H9 (cell line): ENCODE measurements around the gene DLGAP4. TPM values are rescaled to one million over a fixed set of nuclear protein-coding genes. Genes with fewer than 3 reads are reported as not detected.

Experiments used
- DNase-seq: peaks from one replicate; pipeline ENCODE4 v3.0.0-alpha.2; 2017
- H2AFZ ChIP-seq: one replicate; pipeline ENCODE4 v1.6.1; 2013; ENCODE audit warnings: mild to moderate bottlenecking, low read length, control low read depth, moderate library complexity
- H2AK5ac ChIP-seq: 2 replicates; pipeline ENCODE4 v1.6.1; 2013; ENCODE audit warnings: low read length, control low read depth, mixed read lengths; ENCODE audit not compliant: insufficient read length
- H2BK120ac ChIP-seq: one replicate; pipeline ENCODE4 v1.6.1; 2013; ENCODE audit warnings: low read depth, mild to moderate bottlenecking, low read length, control low read depth, inconsistent platforms; ENCODE audit not compliant: poor library complexity, severe bottlenecking
- H2BK12ac ChIP-seq: 2 replicates; pipeline ENCODE4 v1.6.1; 2013; ENCODE audit warnings: low read length, control low read depth, mixed read lengths, low read depth; ENCODE audit not compliant: insufficient read length
- H2BK15ac ChIP-seq: 2 replicates; pipeline ENCODE4 v1.6.1; 2013; ENCODE audit warnings: low read depth, low read length, control low read depth
- H2BK20ac ChIP-seq: one replicate; pipeline ENCODE4 v1.6.1; 2013; ENCODE audit warnings: low read depth, mild to moderate bottlenecking, low read length, control low read depth, inconsistent platforms; ENCODE audit not compliant: poor library complexity, severe bottlenecking
- H2BK5ac ChIP-seq: 2 replicates; pipeline ENCODE4 v1.6.1; 2013; ENCODE audit warnings: low read length, control low read depth, mixed read lengths; ENCODE audit not compliant: insufficient read length
- H3K14ac ChIP-seq: 2 replicates; pipeline ENCODE4 v1.6.1; 2013; ENCODE audit warnings: low read length, control low read depth; ENCODE audit not compliant: insufficient read depth
- H3K18ac ChIP-seq: 2 replicates; pipeline ENCODE4 v1.6.1; 2013; ENCODE audit warnings: low read depth, mild to moderate bottlenecking, mixed read lengths, low read length, control low read depth; ENCODE audit not compliant: insufficient read length
- H3K23ac ChIP-seq: 2 replicates; pipeline ENCODE4 v1.6.1; 2013; ENCODE audit warnings: low read length, control low read depth, mixed read lengths, low read depth; ENCODE audit not compliant: insufficient read length
- H3K23me2 ChIP-seq: 2 replicates; pipeline ENCODE4 v1.6.1; 2013; ENCODE audit warnings: low read depth, mild to moderate bottlenecking, mixed read lengths, low read length, control low read depth; ENCODE audit not compliant: insufficient read length, poor library complexity, severe bottlenecking
- H3K27ac ChIP-seq: 2 replicates; pipeline ENCODE4 v1.5.1; 2013; ENCODE audit warnings: low read length, control low read depth, mixed read lengths, low read depth; ENCODE audit not compliant: insufficient read length
- H3K27me3 ChIP-seq: 2 replicates; pipeline ENCODE4 v1.6.1; 2013; ENCODE audit warnings: low read length, control low read depth, inconsistent platforms; ENCODE audit not compliant: insufficient read depth
- H3K4ac ChIP-seq: 2 replicates; pipeline ENCODE4 v1.6.1; 2013; ENCODE audit warnings: low read depth, mild to moderate bottlenecking, control low read depth, inconsistent platforms, low read length, moderate library complexity
- H3K4me1 ChIP-seq: 2 replicates; pipeline ENCODE4 v1.6.1; 2013; ENCODE audit warnings: low read length, control low read depth, inconsistent platforms; ENCODE audit not compliant: insufficient read depth
- H3K4me2 ChIP-seq: 2 replicates; pipeline ENCODE4 v1.6.1; 2013; ENCODE audit warnings: low read length, control low read depth, mixed read lengths; ENCODE audit not compliant: insufficient read length, insufficient read depth
- H3K56ac ChIP-seq: 2 replicates; pipeline ENCODE4 v1.6.1; 2013; ENCODE audit warnings: low read depth, mild to moderate bottlenecking, mixed read lengths, low read length, control low read depth; ENCODE audit not compliant: insufficient read length
- H3K79me1 ChIP-seq: 2 replicates; pipeline ENCODE4 v1.6.1; 2013; ENCODE audit warnings: low read depth, mild to moderate bottlenecking, moderate library complexity, low read length, control low read depth, inconsistent platforms; ENCODE audit not compliant: insufficient read depth, poor library complexity, severe bottlenecking
- H3K79me2 ChIP-seq: 2 replicates; pipeline ENCODE4 v1.6.1; 2013; ENCODE audit warnings: low read length, control low read depth, inconsistent platforms; ENCODE audit not compliant: insufficient read depth
- H3K9ac ChIP-seq: 2 replicates; pipeline ENCODE4 v1.6.1; 2013; ENCODE audit warnings: low read length, control low read depth, mixed read lengths; ENCODE audit not compliant: insufficient read length; ENCODE audit errors: extremely low read depth
- H3K9me3 ChIP-seq: one replicate; pipeline ENCODE4 v1.6.1; 2013; ENCODE audit warnings: low read depth, low read length, inconsistent platforms; ENCODE audit not compliant: control insufficient read depth
- H3T11ph ChIP-seq: one replicate; pipeline ENCODE4 v1.6.1; 2013; ENCODE audit warnings: mild to moderate bottlenecking, low read length, control low read depth, inconsistent platforms
- H4K20me1 ChIP-seq: one replicate; pipeline ENCODE4 v1.6.1; 2013; ENCODE audit not compliant: control insufficient read depth, insufficient read length, insufficient read depth
- H4K5ac ChIP-seq: 2 replicates; pipeline ENCODE4 v1.6.1; 2013; ENCODE audit warnings: low read depth, mild to moderate bottlenecking, mixed read lengths, low read length, control low read depth; ENCODE audit not compliant: insufficient read length
- H4K8ac ChIP-seq: replicated peaks from 2 replicates; pipeline ENCODE4 v1.6.1; 2013; ENCODE audit warnings: low read length, control low read depth, mixed read lengths, low read depth; ENCODE audit not compliant: insufficient read length
- H4K91ac ChIP-seq: 2 replicates; pipeline ENCODE4 v1.6.1; 2013; ENCODE audit warnings: low read depth, mild to moderate bottlenecking, moderate library complexity, mixed read lengths, low read length, control low read depth; ENCODE audit not compliant: insufficient read length
- H3K27ac Mint-ChIP-seq, 3 experiments: 2 replicates in 2 of 3; 3 replicates in 1 of 3; pipeline ENCODE4 v1.8.0; 2020 to 2021; ENCODE audit warnings: mixed read lengths in 3 of 3, mild to moderate bottlenecking in 1 of 3, moderate library complexity in 1 of 3
- H3K27me3 Mint-ChIP-seq: 2 replicates; pipeline ENCODE4 v1.8.0; 2021; ENCODE audit warnings: low read depth, mild to moderate bottlenecking, moderate library complexity, mixed read lengths
- H3K36me3 Mint-ChIP-seq, 3 experiments: 2 replicates in 2 of 3; 3 replicates in 1 of 3; pipeline ENCODE4 v1.8.0; 2020 to 2021; ENCODE audit warnings: low read depth in 3 of 3, mixed read lengths in 3 of 3; ENCODE audit not compliant: insufficient read depth in 1 of 3
- H3K4me1 Mint-ChIP-seq, 2 experiments: 2 replicates each; pipeline ENCODE4 v1.8.0; 2020; ENCODE audit warnings: mixed read lengths in 2 of 2
- H3K4me3 Mint-ChIP-seq, 2 experiments: 2 replicates in 1 of 2; 3 replicates in 1 of 2; pipeline ENCODE4 v1.8.0; 2020 to 2021; ENCODE audit warnings: mild to moderate bottlenecking in 2 of 2, mixed read lengths in 2 of 2, moderate library complexity in 1 of 2
- H3K9me3 Mint-ChIP-seq, 2 experiments: 2 replicates in 1 of 2; 3 replicates in 1 of 2; pipeline ENCODE4 v1.8.0; 2020; ENCODE audit warnings: mild to moderate bottlenecking in 2 of 2, mixed read lengths in 2 of 2, moderate library complexity in 1 of 2
- WGBS: extraction: QIAGEN DNeasy Blood & Tissue Kit; methylation state at CpG from one replicate; pipeline ENCODE4 v1.1.7; 2013; ENCODE audit warnings: missing lambda C conversion rate, low lambda C conversion rate, mixed read lengths; ENCODE audit not compliant: insufficient read length; ENCODE audit errors: extremely low coverage; 5-methylcytosine and 5-hydroxymethylcytosine counted together
- total RNA-seq: library from RNA; stranded (reverse); gene quantifications from 2 replicates; pipeline ENCODE4 v1.2.1, GENCODE V29; 2021
- TF ChIP-seq, protein P1 (sequence below): fragments of 200-600 bp; sonication (generic); conservative IDR thresholded peaks from 3 replicates; pipeline ENCODE4 v1.8.0; 2021; ENCODE audit warnings: antibody characterized with exemption, mild to moderate bottlenecking

The DLGAP4 gene
- total RNA-seq, 1 experiment from 2014 or later, result 48.0 TPM

DNA sequence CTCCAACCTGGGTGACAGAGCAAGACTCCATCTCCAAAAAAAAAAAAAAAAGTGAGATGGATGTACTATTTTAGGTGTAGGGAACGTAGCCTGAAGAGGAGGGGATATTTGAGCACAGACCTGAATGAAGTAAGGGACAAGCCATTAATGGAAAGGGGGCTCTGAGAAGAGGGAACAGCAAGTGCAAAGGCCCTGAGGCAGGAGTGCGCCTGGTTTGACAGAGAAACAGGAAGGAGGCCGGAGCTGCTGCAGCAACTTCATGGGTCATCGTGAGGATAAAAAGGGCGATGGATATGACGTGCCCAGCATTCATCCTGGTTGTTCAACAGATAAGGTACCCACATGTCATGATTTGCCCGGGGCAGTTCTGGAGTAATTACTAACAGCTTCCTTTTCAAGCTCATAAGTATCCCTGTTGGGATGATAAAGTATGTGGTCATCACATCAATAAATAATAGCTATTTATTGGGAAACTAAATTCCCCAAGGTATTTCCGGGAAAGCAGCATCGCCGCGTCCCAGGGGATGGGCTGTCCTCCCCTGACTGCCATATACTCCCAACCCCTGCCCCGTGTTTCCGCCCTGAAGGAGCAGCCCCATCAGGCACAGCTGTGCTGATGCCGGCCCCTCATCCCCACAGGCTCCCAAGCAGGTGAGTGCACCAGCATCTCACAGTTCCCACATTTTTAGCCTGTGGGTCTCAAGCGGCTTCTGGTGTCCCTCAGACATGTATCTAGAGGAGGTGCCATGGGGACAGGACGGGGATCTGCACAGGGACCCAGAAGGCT is 43.4 kb downstream of the DLGAP4 start:
- H3K27me3 ChIP-seq, result no peaks in the 10 kb centered on the region
- no peak overlapping the region for H4K5ac ChIP-seq
- H2BK20ac ChIP-seq, result no peak overlapping the region
- no peak overlapping the region for H3K56ac ChIP-seq
- no peak for DNase-seq
- Mint-ChIP-seq H3K27ac (no peak overlapping the region), H3K4me3 (no peak overlapping the region; a peak in 1 of 5 replicates), H3K36me3 (no peaks in the 10 kb centered on the region), H3K9me3 (no peaks in the 10 kb centered on the region; a peak in 2 of 5 replicates), H3K27me3 (peaks cover 2% of the 10 kb centered on the region), H3K4me1 (peaks cover 15 to 16% of the 10 kb centered on the region in 2 experiments)
- H3K4me2 ChIP-seq, result no peak overlapping the region
- no peaks in the 10 kb centered on the region for H3K79me2 ChIP-seq
- H3K4me1 ChIP-seq, result no peaks in the 10 kb centered on the region
- H2BK12ac ChIP-seq, result no peak overlapping the region
- H3K9ac ChIP-seq, result no peak overlapping the region
- H2AK5ac ChIP-seq, result no peak overlapping the region
- no peak overlapping the region for H2BK5ac ChIP-seq
- no peak overlapping the region for H3K27ac ChIP-seq
- no peak overlapping the region for H2BK120ac ChIP-seq
- no peaks in the 10 kb centered on the region for H4K20me1 ChIP-seq
- H3K9me3 ChIP-seq, result no peaks in the 10 kb centered on the region
- H4K91ac ChIP-seq, result no peak overlapping the region
- H4K8ac ChIP-seq, result no peak overlapping the region
- H3K79me1 ChIP-seq, result no peaks in the 10 kb centered on the region
- no peak overlapping the region for H2BK15ac ChIP-seq
- no peak overlapping the region for H3K14ac ChIP-seq
- H3K18ac ChIP-seq, result no peak overlapping the region
- no peak overlapping the region for H3T11ph ChIP-seq
- H3K23me2 ChIP-seq, result no peaks in the 10 kb centered on the region
- H3K4ac ChIP-seq, result no peak overlapping the region
- TF ChIP-seq, protein P1, sequence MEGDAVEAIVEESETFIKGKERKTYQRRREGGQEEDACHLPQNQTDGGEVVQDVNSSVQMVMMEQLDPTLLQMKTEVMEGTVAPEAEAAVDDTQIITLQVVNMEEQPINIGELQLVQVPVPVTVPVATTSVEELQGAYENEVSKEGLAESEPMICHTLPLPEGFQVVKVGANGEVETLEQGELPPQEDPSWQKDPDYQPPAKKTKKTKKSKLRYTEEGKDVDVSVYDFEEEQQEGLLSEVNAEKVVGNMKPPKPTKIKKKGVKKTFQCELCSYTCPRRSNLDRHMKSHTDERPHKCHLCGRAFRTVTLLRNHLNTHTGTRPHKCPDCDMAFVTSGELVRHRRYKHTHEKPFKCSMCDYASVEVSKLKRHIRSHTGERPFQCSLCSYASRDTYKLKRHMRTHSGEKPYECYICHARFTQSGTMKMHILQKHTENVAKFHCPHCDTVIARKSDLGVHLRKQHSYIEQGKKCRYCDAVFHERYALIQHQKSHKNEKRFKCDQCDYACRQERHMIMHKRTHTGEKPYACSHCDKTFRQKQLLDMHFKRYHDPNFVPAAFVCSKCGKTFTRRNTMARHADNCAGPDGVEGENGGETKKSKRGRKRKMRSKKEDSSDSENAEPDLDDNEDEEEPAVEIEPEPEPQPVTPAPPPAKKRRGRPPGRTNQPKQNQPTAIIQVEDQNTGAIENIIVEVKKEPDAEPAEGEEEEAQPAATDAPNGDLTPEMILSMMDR, result no peak
- no peak overlapping the region for H3K23ac ChIP-seq
- no peak overlapping the region for H2AFZ ChIP-seq
- WGBS, result no CpG with 5 or more reads among the region's 16 CpGs
